GM23338 (cell line): ENCODE measurements around the gene ACVR1C. TPM values are rescaled to one million over a fixed set of nuclear protein-coding genes. Genes with fewer than 3 reads are reported as not detected.

Experiments used
- ATAC-seq: fragments of 200-7000 bp; cut with Tn5 transposase; 3 replicates; pipeline ENCODE4 v1.9.1; 2020
- DNase-seq: peaks from one replicate; pipeline ENCODE4 v3.0.0-alpha.2; 2015; ENCODE audit warnings: low spot score
- H2AFZ ChIP-seq: fragments of 200-600 bp; sonication (generic); 2 replicates; pipeline ENCODE4 v1.8.0; 2016; ENCODE audit warnings: antibody characterized with exemption, mild to moderate bottlenecking, moderate library complexity
- H3F3A ChIP-seq: fragments of 200-600 bp; sonication (generic); replicated peaks from 2 replicates; pipeline ENCODE4 v1.8.0; 2017; ENCODE audit warnings: antibody characterized with exemption, mixed run types, low read depth
- H3K27ac ChIP-seq: fragments of 200-600 bp; sonication (generic); 2 replicates; pipeline ENCODE4 v1.6.1; 2016; ENCODE audit warnings: low read depth
- H3K27me3 ChIP-seq: fragments of 200-600 bp; sonication (generic); 2 replicates; pipeline ENCODE4 v1.8.0; 2016; ENCODE audit warnings: mild to moderate bottlenecking, mixed run types, moderate library complexity; ENCODE audit not compliant: insufficient read depth
- H3K36me3 ChIP-seq: fragments of 200-600 bp; sonication (generic); 2 replicates; pipeline ENCODE4 v1.8.0; 2016; ENCODE audit warnings: mild to moderate bottlenecking; ENCODE audit not compliant: insufficient read depth
- H3K4me1 ChIP-seq: fragments of 200-600 bp; sonication (generic); 2 replicates; pipeline ENCODE4 v1.8.0; 2016; ENCODE audit warnings: mild to moderate bottlenecking, moderate library complexity; ENCODE audit not compliant: insufficient read depth
- H3K4me2 ChIP-seq: fragments of 200-600 bp; sonication (generic); 2 replicates; pipeline ENCODE4 v1.7.1; 2017; ENCODE audit warnings: mixed run types
- H3K4me3 ChIP-seq: fragments of 200-600 bp; sonication (generic); 2 replicates; pipeline ENCODE4 v1.6.1; 2016; ENCODE audit warnings: mixed run types
- H3K79me2 ChIP-seq: fragments of 200-600 bp; sonication (generic); replicated peaks from 2 replicates; pipeline ENCODE4 v1.8.0; 2017; ENCODE audit warnings: mild to moderate bottlenecking; ENCODE audit not compliant: insufficient read depth
- H3K9me2 ChIP-seq: fragments of 200-600 bp; sonication (generic); 2 replicates; pipeline ENCODE4 v1.8.0; 2017; ENCODE audit not compliant: insufficient read depth
- H4K20me1 ChIP-seq: fragments of 200-600 bp; sonication (generic); replicated peaks from 2 replicates; pipeline ENCODE4 v1.8.0; 2017; ENCODE audit warnings: mild to moderate bottlenecking; ENCODE audit not compliant: insufficient read depth
- H3K27ac Mint-ChIP-seq: 2 replicates; pipeline ENCODE4 v1.8.0; 2020; ENCODE audit warnings: inconsistent platforms, mild to moderate bottlenecking, moderate library complexity, mixed read lengths
- H3K27me3 Mint-ChIP-seq: 3 replicates; pipeline ENCODE4 v1.8.0; 2022; ENCODE audit warnings: low read depth, mild to moderate bottlenecking, moderate library complexity, mixed read lengths, inconsistent platforms; ENCODE audit not compliant: insufficient read depth, poor library complexity
- H3K36me3 Mint-ChIP-seq: 3 replicates; pipeline ENCODE4 v1.8.0; 2021; ENCODE audit warnings: low read depth, mild to moderate bottlenecking, inconsistent platforms, moderate library complexity, mixed read lengths
- H3K4me1 Mint-ChIP-seq: 3 replicates; pipeline ENCODE4 v1.8.0; 2020; ENCODE audit warnings: mild to moderate bottlenecking, inconsistent platforms, mixed read lengths
- H3K4me3 Mint-ChIP-seq: 3 replicates; pipeline ENCODE4 v1.8.0; 2021; ENCODE audit warnings: moderate library complexity, mild to moderate bottlenecking, inconsistent platforms, mixed read lengths
- H3K9me3 Mint-ChIP-seq: 3 replicates; pipeline ENCODE4 v1.8.0; 2020; ENCODE audit warnings: moderate library complexity, mild to moderate bottlenecking, inconsistent platforms, mixed read lengths
- STAT1 ChIP-seq: IDR thresholded peaks from one replicate; pipeline ENCODE4 v1.6.1; 2016; ENCODE audit warnings: antibody characterized with exemption; ENCODE audit not compliant: unreplicated experiment
- ZNF114 ChIP-seq: fragments of 250-450 bp; sonication (Bioruptor Pico); IDR thresholded peaks from 2 replicates; pipeline ENCODE4 v1.5.0; 2020; ENCODE audit warnings: mild to moderate bottlenecking, moderate library complexity
- polyA plus RNA-seq: library from polyadenylated mRNA; unstranded; fragments of >200 nt; fragmentation: Nextera tagmentation; extraction: Ambion mirVana; gene quantifications from 2 replicates; pipeline ENCODE4 v1.2.1, GENCODE V29; 2016
- total RNA-seq: library from RNA; depleted of rRNA; stranded (reverse); fragments of >200 nt; shearing (Covaris generic); gene quantifications from 2 replicates; pipeline ENCODE4 v1.2.3, GENCODE V29; 2014
- TF ChIP-seq, protein P1 (sequence below): fragments of 250-450 bp; sonication (Bioruptor Pico); IDR thresholded peaks from 2 replicates; pipeline ENCODE4 v1.5.0; 2020; ENCODE audit warnings: mild to moderate bottlenecking, moderate library complexity
- TF ChIP-seq, protein P2 (sequence below), 2 experiments: fragments of 200-600 bp in 1 of 2; sonication (generic) in 1 of 2; conservative IDR thresholded peaks; 2 replicates each; pipeline versions ENCODE4 v1.5.1 to v1.6.1; 2016 to 2017; ENCODE audit warnings: antibody characterized with exemption in 2 of 2, low read depth in 2 of 2, mild to moderate bottlenecking in 2 of 2, moderate library complexity in 1 of 2
- TF ChIP-seq, protein P3 (sequence below): IDR thresholded peaks from one replicate; pipeline ENCODE4 v1.6.1; 2018; ENCODE audit warnings: antibody characterized with exemption; ENCODE audit not compliant: unreplicated experiment
- TF ChIP-seq, protein P4 (sequence below): IDR thresholded peaks from 2 replicates; pipeline ENCODE4 v1.6.1; 2016; ENCODE audit warnings: antibody characterized with exemption

Gene ACVR1C
- total and polyA plus RNA-seq, 2 experiments from 2014 or later, result 0.61 to 0.94 TPM

DNA sequence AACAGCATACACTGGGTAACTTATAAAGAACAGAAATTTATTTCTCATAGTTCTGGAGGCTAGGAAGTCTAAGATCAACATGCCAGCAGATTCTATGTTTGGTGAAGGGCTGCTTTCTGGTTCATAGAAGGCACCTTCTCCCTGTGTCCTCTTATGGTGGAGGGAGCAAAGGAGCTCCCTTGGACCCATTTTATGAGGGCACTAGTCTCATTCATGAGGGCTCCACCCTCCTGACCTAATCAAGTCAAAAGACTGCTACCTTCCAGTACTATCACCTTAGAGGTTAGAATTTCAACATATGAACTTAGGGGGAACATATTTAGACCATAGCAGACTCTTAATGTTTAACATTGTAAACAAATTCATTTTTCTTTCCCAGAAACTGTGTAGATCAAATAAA lies 54.5 kb downstream of the ACVR1C start:
- peaks cover 3% of the 10 kb centered on the region for H3K4me1 Mint-ChIP-seq

More for the DNA sequence above, 54.5 kb downstream of the ACVR1C start:
- Histone ChIP-seq H3K79me2 (no peaks in the 10 kb centered on the region), H3K27me3 (no peaks in the 10 kb centered on the region), H2AFZ (no peak overlapping the region), H3K27ac (no peak overlapping the region), H3K9me2 (no peaks in the 10 kb centered on the region), H3K36me3 (no peaks in the 10 kb centered on the region), H3K4me3 (no peak overlapping the region), H3K4me1 (peaks cover 2% of the 10 kb centered on the region; the same call in 1 of the 2 replicates), H3F3A (no peaks in the 10 kb centered on the region), H3K4me2 (no peak overlapping the region), H4K20me1 (no peaks in the 10 kb centered on the region)
- Mint-ChIP-seq H3K27ac (no peak overlapping the region), H3K36me3 (no peaks in the 10 kb centered on the region), H3K27me3 (no peaks in the 10 kb centered on the region), H3K4me3 (no peak overlapping the region), H3K9me3 (no peaks in the 10 kb centered on the region; the same call in 2 of the 3 replicates)
- DNase-seq, result no peak
- no peak for ATAC-seq
- TF ChIP-seq, protein P1, sequence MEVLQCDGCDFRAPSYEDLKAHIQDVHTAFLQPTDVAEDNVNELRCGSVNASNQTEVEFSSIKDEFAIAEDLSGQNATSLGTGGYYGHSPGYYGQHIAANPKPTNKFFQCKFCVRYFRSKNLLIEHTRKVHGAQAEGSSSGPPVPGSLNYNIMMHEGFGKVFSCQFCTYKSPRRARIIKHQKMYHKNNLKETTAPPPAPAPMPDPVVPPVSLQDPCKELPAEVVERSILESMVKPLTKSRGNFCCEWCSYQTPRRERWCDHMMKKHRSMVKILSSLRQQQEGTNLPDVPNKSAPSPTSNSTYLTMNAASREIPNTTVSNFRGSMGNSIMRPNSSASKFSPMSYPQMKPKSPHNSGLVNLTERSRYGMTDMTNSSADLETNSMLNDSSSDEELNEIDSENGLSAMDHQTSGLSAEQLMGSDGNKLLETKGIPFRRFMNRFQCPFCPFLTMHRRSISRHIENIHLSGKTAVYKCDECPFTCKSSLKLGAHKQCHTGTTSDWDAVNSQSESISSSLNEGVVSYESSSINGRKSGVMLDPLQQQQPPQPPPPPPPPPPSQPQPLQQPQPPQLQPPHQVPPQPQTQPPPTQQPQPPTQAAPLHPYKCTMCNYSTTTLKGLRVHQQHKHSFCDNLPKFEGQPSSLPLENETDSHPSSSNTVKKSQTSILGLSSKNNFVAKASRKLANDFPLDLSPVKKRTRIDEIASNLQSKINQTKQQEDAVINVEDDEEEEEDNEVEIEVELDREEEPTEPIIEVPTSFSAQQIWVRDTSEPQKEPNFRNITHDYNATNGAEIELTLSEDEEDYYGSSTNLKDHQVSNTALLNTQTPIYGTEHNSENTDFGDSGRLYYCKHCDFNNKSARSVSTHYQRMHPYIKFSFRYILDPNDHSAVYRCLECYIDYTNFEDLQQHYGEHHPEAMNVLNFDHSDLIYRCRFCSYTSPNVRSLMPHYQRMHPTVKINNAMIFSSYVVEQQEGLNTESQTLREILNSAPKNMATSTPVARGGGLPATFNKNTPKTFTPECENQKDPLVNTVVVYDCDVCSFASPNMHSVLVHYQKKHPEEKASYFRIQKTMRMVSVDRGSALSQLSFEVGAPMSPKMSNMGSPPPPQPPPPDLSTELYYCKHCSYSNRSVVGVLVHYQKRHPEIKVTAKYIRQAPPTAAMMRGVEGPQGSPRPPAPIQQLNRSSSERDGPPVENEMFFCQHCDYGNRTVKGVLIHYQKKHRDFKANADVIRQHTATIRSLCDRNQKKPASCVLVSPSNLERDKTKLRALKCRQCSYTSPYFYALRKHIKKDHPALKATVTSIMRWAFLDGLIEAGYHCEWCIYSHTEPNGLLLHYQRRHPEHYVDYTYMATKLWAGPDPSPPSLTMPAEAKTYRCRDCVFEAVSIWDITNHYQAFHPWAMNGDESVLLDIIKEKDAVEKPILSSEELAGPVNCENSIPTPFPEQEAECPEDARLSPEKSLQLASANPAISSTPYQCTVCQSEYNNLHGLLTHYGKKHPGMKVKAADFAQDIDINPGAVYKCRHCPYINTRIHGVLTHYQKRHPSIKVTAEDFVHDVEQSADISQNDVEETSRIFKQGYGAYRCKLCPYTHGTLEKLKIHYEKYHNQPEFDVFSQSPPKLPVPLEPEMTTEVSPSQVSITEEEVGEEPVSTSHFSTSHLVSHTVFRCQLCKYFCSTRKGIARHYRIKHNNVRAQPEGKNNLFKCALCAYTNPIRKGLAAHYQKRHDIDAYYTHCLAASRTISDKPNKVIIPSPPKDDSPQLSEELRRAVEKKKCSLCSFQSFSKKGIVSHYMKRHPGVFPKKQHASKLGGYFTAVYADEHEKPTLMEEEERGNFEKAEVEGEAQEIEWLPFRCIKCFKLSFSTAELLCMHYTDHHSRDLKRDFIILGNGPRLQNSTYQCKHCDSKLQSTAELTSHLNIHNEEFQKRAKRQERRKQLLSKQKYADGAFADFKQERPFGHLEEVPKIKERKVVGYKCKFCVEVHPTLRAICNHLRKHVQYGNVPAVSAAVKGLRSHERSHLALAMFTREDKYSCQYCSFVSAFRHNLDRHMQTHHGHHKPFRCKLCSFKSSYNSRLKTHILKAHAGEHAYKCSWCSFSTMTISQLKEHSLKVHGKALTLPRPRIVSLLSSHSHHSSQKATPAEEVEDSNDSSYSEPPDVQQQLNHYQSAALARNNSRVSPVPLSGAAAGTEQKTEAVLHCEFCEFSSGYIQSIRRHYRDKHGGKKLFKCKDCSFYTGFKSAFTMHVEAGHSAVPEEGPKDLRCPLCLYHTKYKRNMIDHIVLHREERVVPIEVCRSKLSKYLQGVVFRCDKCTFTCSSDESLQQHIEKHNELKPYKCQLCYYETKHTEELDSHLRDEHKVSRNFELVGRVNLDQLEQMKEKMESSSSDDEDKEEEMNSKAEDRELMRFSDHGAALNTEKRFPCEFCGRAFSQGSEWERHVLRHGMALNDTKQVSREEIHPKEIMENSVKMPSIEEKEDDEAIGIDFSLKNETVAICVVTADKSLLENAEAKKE (CRISPR knock-in tag), result no peak
- TF ChIP-seq ZNF114 (CRISPR knock-in tag) (no peak), STAT1 (no peak)
- TF ChIP-seq, protein P2, sequence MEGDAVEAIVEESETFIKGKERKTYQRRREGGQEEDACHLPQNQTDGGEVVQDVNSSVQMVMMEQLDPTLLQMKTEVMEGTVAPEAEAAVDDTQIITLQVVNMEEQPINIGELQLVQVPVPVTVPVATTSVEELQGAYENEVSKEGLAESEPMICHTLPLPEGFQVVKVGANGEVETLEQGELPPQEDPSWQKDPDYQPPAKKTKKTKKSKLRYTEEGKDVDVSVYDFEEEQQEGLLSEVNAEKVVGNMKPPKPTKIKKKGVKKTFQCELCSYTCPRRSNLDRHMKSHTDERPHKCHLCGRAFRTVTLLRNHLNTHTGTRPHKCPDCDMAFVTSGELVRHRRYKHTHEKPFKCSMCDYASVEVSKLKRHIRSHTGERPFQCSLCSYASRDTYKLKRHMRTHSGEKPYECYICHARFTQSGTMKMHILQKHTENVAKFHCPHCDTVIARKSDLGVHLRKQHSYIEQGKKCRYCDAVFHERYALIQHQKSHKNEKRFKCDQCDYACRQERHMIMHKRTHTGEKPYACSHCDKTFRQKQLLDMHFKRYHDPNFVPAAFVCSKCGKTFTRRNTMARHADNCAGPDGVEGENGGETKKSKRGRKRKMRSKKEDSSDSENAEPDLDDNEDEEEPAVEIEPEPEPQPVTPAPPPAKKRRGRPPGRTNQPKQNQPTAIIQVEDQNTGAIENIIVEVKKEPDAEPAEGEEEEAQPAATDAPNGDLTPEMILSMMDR (conservative IDR thresholded peaks at IDR 0.05; ENCODE audit: low read depth in 2 of 2), result no peak
- TF ChIP-seq, protein P3, sequence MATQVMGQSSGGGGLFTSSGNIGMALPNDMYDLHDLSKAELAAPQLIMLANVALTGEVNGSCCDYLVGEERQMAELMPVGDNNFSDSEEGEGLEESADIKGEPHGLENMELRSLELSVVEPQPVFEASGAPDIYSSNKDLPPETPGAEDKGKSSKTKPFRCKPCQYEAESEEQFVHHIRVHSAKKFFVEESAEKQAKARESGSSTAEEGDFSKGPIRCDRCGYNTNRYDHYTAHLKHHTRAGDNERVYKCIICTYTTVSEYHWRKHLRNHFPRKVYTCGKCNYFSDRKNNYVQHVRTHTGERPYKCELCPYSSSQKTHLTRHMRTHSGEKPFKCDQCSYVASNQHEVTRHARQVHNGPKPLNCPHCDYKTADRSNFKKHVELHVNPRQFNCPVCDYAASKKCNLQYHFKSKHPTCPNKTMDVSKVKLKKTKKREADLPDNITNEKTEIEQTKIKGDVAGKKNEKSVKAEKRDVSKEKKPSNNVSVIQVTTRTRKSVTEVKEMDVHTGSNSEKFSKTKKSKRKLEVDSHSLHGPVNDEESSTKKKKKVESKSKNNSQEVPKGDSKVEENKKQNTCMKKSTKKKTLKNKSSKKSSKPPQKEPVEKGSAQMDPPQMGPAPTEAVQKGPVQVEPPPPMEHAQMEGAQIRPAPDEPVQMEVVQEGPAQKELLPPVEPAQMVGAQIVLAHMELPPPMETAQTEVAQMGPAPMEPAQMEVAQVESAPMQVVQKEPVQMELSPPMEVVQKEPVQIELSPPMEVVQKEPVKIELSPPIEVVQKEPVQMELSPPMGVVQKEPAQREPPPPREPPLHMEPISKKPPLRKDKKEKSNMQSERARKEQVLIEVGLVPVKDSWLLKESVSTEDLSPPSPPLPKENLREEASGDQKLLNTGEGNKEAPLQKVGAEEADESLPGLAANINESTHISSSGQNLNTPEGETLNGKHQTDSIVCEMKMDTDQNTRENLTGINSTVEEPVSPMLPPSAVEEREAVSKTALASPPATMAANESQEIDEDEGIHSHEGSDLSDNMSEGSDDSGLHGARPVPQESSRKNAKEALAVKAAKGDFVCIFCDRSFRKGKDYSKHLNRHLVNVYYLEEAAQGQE, result no peak
- TF ChIP-seq, protein P4, sequence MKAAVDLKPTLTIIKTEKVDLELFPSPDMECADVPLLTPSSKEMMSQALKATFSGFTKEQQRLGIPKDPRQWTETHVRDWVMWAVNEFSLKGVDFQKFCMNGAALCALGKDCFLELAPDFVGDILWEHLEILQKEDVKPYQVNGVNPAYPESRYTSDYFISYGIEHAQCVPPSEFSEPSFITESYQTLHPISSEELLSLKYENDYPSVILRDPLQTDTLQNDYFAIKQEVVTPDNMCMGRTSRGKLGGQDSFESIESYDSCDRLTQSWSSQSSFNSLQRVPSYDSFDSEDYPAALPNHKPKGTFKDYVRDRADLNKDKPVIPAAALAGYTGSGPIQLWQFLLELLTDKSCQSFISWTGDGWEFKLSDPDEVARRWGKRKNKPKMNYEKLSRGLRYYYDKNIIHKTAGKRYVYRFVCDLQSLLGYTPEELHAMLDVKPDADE, result no peak
